HG03378 (cell line): ENCODE measurements around the gene SPINK13.
A peak's percentile ranks its signal among the peaks of the same experiment; 100 is the strongest.
"Not testable (repeated sequence)": the region's sequence is repeated elsewhere in the genome, so short reads cannot be mapped to it uniquely, and the experiment has no call there.

ENCODE experiments used
- ATAC-seq: cut with Tn5 transposase; IDR thresholded peaks from one replicate; pipeline ENCODE4 v1.9.1; 2021; ENCODE audit warnings: mild to moderate bottlenecking, moderate library complexity; ENCODE audit not compliant: unreplicated experiment

The SPINK13 gene, protein sequence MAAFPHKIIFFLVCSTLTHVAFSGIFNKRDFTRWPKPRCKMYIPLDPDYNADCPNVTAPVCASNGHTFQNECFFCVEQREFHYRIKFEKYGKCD

DNA sequence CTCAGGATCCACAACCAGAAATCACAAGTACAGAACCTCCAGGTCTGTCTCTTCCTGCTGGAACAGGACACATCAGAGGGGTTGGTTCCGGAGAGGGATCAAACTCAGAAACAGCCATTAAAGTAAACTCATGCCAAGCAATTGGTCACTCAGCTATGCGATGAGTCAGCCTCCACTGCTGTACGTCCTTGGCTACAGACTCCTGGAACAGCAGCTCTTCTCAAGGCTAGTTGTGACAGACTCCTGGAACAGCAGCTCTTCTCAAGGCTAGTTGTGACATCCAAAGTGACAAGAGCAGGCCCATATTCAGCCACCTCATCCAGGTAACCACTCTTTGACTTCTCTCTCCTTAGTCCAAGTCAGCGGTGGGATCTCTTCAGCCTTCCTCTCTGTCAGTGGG lies at the start of gene SPINK13:
Gene SPINK13, plus strand, starts transcription at position 229 of the 400 bp plus-strand sequence. CDS start 1,279 bp downstream, outside the sequence.
- ATAC-seq: no peak

DNA sequence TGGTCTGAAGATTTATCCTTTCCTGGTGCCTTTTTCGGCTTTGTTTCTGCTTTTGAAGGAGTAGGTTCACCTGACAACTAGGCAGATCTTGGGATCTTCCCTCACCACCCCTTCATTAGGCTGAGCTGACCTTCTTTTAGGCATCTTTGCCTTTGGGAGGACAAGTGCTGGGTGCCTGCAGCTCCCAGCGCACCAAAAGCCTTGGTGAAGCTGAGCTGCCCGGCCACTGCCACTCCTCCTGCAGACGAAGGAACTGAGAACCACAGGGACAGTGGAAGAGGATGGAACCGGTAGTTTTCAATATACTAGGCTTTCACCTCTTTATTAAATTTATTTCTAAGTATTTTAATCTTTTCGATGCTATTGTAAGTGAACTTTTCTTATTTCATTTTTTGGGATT lies 47.1 kb upstream of the SPINK13 start:
- ATAC-seq: no peak

DNA sequence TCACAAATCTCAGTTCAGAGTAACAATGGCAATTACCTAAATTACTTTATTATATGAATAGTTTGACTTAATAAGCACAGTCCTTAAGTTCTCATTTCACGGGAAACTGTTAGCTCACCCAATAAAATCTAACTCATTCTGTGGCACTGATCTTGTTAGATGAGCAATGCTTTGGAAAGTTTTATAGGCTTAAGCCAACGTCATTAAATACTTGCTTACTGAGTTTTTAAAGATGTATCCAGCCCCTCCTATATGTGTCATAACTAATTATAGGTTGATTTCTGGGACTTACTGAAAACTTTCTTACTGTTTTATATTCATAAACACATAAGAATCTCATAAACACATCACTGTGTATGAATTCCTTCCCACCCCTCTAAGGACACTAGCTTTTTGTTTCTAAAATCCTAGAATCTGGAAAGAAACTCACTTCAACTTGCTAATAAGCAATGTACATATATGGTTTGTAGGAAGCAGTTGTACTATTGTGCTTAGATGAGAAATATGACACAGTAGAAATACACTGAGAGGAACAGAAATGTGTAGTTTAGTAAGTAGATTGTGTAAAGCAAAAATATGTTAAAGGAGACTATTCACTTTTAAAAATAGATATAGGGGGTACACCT lies 44.4 kb upstream of the SPINK13 start:
- ATAC-seq: no peak

DNA sequence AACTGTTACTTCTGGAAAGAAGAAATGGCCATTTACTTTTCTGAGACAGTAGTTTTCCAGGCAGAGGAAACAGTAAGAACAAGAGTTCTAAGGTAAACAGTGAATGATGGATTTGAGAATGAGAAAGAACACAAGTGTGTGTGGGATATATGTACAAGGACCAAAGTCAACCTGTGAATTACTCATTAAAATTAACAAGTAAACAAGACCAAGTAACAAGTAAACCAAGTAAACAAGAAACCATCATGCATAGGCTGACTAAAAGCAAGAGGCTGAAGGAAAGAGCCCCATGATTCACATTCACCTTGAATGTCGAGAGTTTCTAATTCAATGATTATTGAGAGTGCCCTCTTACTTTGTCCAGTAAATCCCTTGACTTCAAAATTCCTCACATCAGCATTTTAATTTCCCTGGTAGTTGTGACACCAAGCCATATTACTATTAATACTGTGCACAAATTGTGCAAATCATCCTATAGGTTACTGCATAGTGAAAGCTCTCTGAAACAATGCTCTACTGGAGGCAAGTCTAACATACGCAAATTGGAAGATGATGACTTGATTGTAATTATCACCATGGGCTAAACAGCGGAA lies 40.1 kb upstream of the SPINK13 start:
- ATAC-seq: no peak

DNA sequence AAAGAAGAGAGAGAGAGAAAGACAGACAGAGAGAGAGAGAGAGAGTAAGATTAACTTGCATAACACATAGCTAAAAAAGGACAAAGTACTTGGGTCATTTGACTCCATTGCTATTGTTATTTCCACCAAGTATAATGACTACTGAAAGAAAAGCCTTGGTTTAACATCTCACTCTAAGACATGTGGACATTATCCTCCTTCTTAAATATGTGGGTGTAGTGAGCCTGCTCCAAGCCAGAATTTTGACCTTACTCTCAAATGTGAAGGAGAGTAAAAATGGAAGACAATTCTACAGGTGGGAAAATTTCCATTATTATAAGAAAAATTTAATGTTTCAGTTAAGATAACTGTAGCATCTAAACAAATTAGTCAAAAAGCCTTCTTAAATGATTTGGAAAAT lies 38.8 kb upstream of the SPINK13 start:
- no peak for ATAC-seq

DNA sequence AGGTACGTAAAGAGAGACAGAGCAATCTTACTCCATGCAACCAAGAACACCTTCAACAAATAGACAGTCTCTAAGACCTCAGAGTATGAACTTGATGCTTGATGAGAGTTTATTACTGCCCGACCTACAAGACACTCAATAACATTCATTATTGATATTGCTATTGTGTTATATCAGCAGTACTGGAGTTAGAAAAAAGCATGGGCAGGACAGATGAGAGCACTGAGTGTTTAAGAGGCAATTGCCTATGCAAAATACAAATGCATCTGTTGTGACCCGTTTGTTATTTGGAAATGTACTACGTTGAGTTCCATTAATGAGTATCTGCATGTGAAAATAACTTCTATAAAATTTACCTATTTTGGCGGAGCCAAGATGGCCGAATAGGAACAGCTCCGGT lies 38.4 kb upstream of the SPINK13 start:
- no peak for ATAC-seq

DNA sequence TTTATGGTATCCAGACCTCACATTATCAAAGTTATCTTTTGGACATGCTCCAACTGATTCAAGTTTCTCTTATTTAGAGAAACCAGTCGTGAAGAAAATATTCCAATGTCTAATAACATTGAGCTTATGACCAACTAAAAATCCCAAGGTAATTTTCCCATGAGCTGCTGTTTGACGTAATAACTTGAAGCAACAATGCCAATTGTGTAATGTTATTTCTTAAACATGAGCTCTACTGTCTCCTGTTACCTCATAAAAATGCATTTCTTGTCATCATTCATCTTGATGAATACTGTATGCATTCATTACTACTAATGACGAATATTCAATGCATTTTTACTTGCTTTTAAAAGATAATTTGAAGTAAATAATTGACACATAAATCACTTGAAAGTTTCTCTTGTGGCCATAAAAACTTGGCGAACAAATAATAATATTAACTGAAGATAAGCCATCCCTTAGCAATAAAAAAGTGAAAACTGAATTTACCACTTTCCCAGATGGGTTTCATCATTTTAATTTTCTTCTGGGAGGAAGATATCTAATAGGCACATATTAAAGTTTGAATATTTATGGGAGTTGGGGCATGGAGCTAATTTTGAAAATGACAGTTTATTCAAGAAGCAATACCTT lies 30.7 kb upstream of the SPINK13 start:
- ATAC-seq: no peak

DNA sequence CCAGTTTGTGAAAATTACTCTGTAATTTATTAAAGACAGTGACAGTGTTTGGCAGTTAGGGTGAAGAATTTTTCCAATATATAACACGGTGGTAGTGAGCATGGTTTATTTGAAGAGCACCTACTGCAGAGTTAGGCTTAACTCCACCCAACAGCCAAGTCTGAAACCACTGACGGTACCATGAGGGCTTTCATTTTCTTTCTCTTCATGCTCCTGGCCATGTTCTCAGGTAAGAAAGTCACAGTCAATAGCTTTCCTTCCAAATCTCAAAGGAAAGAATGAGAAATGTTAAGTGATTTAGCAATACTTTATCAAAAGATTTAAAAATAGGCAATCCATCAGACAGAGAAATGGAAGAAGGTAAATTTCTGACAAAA lies 30.2 kb upstream of the SPINK13 start, which contains the start of gene MARCOL:
Gene MARCOL, plus strand, starts transcription at position 108 of the 377 bp plus-strand sequence. Its CDS starts 73 bp downstream, at position 181.
- no peak for ATAC-seq

DNA sequence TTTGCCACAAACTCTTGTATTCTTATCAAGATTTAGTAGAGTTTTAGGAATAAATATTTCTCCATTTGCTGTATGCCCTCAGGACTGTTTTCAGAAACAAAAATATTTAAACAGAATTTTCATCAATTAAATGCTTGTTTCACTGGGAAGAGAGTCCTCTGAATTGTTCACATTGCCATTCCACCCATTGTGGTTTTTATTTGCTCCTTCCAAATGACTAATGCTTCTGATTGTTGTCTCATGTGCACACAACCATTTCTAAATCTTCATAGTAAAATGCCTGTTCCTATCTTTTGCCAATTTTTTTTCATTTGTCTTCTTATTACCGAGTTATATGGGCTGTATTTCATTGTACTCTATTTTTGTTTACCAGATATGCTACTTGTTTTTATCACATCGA lies 19.7 kb upstream of the SPINK13 start:
- ATAC-seq: no peak

DNA sequence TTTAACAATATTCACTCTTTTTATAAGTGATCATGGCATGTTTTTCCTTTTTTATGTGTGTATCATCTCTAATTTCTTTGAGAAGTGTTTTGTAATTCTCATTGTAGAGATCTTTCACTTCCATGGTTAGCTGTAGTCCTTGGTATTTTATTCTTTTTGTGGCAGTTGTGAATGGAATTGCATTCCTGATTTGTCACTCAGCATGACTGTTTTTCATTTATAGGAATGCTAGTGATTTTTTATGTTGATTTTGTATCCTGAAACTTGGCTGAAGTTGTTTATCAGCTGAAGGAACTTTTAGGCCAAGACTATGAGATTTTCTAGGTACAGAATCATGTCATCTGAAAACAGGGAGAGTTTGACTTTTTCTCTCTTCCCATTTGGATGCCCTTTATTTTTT lies 13.1 kb upstream of the SPINK13 start:
- ATAC-seq: no peak

DNA sequence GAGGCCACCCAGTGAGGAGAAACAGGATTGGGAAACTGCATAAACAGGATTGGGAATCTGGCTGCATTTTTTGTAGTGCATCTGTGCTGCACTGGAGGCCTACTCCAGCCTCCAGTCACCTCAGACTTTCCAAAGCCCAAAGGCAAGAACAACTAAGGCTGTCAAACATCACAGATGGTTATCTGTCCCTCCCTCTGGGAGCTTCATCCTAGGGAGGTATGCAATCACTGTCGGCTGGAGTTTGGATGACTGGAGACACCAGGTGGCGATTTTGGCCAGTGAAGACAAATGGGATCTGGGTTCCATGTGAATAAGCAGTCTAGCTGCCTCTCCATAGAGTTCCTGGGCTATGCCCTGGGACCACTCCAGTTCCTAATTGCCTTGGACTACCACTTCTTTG lies 9.3 kb upstream of the SPINK13 start:
- no peak for ATAC-seq

DNA sequence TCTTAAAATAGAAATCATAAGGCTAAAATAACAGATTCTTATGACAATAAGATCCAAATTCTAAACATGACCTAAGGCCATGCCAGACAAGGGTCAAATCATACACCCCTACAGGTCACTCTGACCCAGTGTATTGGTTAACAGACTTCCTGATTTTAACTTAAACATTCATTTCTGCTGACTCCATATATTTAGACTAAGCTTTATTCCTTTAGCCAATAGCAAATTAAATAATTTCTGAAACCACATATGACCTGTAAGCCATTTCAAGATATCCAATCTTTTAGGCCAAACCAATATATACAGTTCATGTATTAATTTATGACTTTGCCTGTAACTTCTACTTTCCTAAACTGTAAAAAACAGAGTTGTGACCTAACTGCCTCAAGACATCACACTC lies 7.4 kb upstream of the SPINK13 start:
- no peak for ATAC-seq

DNA sequence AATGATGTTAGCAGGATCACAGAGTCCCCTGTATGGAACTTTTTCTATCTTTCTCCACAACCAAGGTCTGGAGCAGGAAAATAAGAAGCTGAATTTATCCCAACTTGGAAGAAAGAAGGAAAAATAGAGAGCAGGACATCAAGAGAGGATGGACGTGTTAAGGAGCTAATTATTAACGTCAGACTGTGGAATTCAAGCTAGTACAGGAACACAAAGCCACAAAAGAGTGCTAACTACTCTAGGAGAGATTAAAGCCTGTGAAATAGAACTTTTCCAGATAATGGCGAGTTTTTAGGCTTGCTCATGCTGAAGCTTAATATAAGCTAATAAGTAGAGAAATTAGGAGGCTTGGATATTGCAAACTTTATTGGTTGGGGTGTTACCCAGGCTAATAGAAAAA lies 632 bp upstream of the SPINK13 start:
- no peak for ATAC-seq

DNA sequence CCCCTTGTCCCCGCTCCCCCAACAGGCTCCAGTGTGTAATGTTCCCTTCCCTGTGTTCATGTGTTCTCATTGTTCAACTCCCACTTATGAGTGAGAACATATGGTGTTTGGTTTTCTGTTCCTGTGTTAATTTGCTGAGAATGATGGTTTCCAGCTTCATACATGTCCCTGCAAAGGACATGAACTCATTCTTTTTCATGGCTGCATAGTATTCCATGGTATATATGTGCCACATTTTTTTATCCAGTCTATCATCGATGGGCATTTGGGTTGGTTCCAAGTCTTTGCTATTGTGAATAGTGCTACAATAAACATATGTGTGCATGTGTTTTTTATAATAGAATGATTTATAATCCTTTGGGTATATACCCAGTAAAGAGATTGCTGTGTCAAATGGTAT lies 6.5 kb downstream of the SPINK13 start:
- not testable (repeated sequence) for ATAC-seq

DNA sequence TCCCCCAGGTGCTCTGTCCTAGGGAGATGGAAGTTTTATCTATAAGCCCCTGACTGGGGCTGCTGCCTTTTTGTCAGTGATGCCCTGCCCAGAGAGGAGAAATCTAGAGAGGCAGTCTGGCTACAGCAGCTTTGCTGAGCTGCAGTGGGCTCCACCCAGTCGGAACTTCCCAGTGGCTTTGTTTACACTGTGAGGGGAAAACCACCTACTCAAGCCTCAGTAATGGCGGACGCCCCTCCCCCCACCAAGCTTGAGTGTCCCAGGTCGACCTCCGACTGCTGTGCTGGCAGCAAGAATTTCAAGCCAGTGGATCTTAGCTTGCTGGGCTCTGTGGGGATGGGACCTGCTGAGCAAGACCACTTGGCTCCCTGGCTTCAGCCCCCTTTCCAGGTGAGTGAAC lies 12.3 kb downstream of the SPINK13 start:
- not testable (repeated sequence) for ATAC-seq

DNA sequence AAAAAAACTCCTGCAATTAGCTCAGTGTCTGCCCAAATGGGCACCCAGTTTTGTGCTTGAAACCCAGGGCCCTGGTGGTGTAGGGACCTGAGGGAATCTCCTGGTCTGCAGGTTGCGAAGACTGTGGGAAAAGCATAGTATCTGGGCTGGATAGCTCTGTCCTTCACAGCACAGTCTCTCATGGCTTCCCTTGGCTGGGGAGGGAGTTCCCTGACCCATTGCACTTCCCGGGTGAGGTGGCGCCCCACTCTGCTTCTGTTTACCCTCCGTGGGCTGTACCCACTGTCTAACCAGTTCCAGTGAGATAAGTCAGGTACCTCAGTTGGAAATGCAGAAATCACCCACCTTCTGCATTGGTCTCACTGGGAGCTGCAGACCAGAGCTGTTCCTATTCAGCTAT lies 12.7 kb downstream of the SPINK13 start:
- ATAC-seq: not testable (repeated sequence)

DNA sequence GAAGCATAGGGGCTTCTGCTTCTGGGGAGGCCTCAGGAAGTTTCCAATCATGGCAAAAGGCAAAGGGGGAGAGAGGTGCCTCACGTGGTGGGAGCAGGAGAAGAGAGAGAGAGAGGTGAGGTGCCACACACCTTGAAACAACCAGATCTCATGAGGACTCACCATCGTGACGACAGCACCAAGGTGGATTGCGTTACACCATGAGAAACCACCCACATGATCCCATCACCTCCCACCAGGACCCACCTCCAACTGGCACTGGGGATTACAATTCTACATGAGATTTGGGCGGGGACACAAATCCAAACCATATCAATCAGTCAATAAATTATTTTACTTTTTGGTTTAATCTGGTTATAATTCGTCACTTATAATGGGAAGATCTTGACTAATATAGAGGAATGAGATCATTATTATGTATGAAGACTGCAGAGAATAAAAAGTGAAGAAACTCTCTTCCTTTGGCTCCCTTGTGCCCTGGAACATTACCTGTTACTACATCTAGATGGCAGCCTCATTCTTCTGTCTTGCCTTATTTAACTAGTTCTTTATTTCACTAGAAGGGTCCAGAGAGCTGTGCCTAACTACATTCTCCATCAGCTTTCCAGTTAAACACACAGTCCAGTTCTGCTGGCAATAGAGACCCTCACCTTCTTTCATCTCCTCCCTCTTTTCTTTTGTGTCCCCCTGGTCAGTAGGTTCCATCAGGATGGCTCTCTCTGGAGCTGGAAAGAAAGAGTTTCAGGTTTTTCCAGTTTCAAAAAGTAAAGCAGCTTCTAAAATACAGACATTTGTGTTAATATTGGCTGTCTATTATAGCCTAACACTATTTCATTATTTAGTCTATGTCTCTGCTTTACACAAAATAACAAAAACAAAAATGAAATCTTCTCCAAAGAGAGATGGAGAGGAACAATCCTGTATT lies 21.9 kb downstream of the SPINK13 start:
- ATAC-seq: peak; percentile 66

DNA sequence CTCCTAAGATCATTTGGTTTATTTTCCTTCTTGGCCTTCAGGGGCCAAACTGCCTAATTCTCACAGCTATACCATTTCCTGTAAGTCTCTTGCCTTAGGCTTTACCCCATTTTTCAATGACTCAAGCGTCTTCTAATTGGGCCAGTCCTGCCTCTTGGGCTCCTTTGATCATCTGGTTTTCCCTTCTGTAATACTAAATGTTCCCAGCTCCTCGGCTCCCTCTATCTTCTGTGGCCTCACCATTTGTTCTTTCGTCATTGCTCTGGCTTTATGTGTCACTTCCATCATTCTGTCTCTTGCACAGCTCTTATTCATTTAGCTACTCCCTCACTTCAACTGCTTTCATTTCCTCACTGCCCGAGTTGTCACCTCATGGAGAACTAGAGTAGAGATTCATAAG lies 29.1 kb downstream of the SPINK13 start:
- ATAC-seq: no peak

DNA sequence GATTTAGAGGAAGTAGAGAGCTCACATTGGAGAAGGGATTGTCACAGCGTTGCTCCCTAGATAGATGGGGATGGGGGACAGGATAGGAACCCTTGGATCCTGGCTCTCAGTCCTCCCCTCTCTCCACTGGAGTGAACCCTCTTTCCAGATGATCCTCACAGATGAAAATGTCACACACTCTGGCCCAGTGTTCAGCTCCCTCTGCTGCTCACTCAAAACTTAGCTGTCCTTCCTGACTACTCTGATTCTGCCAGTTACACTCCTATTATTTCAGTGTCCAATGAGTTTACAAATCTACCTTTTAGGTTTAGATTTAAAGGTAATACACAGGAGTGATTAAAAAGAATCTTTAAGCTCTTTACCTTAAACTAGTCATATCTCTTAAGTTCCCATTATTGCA lies 37.9 kb downstream of the SPINK13 start:
- no peak for ATAC-seq

DNA sequence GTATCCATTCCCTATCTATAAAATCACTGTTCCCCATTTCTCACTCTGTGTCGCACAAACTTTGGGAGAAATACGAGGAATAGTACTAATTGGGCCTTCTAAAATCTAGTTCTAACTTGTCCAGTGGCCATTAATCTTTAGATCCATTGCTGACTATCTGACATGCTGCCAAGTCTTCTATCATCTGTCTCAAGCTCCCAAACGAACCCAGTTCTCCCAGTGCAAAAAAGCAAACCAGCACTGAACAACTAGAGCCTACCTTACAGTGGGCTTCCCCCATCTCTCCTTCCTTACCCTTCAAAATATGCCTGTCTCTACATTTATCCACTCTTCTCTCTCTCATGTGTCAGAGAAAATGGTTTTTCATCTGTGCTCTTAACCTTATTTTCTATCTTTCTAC lies 40.4 kb downstream of the SPINK13 start:
- ATAC-seq: no peak

DNA sequence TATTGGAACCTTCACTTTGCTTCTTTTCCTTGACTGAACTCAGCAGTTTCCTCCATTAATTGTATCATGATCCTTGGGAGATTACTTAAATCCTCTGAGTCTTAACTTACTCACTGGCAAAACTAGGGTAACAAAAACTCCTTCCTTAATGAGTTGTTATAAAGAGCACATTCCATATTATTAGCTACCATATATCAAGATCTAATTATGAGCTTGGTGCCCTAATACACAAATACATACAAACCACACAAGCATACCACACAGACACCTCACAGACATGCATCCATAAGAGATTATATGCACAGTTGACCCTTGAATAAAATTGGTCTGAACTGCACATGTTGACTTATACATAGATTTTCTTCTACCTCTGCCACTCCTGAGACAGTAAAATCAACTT lies 41.2 kb downstream of the SPINK13 start:
- ATAC-seq: no peak
